IMR-90 (cell line): ENCODE measurements around the gene PANK3.

Source experiments
- CTCF ChIP-seq: conservative IDR thresholded peaks from 2 replicates; pipeline ENCODE4 v1.5.1; 2012; ENCODE audit warnings: mild to moderate bottlenecking, low read depth, low read length, improper control_type of control experiment
- POLR2A ChIP-seq: IDR thresholded peaks from 2 replicates; pipeline ENCODE4 v1.6.1; 2012; ENCODE audit warnings: mild to moderate bottlenecking, low read depth, low read length
- RAD21 ChIP-seq: IDR thresholded peaks from 2 replicates; pipeline ENCODE4 v1.6.1; 2012; ENCODE audit warnings: low read length, improper control_type of control experiment
- RFX5 ChIP-seq: IDR thresholded peaks from 2 replicates; pipeline ENCODE4 v1.8.0; 2012; ENCODE audit warnings: low read depth, mild to moderate bottlenecking, low read length, moderate library complexity

GRCh38 chr5:168624850-168625364 is 45.7 kb upstream of the PANK3 start:
- no peak for TF ChIP-seq CTCF
- TF ChIP-seq RFX5, result no peak
- no peak for TF ChIP-seq RAD21
- TF ChIP-seq POLR2A, result no peak
